HCT116 (cell line): ENCODE data around the gene MYO10.

ENCODE experiments used
- EZH2 ChIP-seq: fragments of 200-600 bp; sonication (generic); IDR thresholded peaks from 2 replicates; pipeline ENCODE4 v1.6.1; 2017; ENCODE audit warnings: antibody characterized with exemption, mixed run types
- EZH2phosphoT487 ChIP-seq: fragments of 200-600 bp; IDR thresholded peaks from 2 replicates; pipeline ENCODE4 v1.6.1; 2018; ENCODE audit warnings: antibody characterized with exemption, borderline replicate concordance

GRCh38 chr5:16916262-16916878 lies 19.7 kb downstream of the MYO10 start:
- TF ChIP-seq EZH2phosphoT487, result no peak
- TF ChIP-seq EZH2, result no peak
